ENCODE data around the gene MS4A18.

MS4A18 gene

DNA sequence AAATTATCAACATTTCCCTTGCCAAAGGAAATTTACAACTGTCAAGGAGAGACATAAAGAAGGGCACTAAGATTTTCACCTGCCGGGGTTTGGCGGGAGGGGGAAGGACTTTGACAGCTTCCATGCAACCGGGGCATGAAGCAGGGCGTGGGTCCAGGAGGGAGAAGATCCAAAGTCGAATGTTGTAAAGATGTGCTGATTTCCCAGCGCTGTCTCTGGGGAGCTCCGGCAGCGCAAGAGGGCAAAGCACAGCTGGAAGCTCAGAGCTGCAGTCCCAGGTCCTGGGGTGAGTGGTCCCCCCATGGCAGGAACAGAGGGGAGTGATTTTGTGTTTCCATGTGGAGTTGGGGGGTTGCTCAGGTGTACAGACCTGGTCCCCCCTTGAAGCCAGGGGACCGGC, 60.6 kb downstream of the MS4A18 start, which contains the start of gene MS4A10:
Gene MS4A10 (plus strand): TSS at position 198 of the 400 bp plus-strand sequence. CDS start 5,003 bp downstream, outside the sequence.
- DNase-seq (ENCODE audit: extremely low spot score), result no peak
- no peak for TF ChIP-seq CTCF (IDR thresholded peaks at IDR 0.05; ENCODE audit: control extremely low read depth, extremely low read depth, low read depth, missing control alignments)
- ChIA-PET POLR2A (no interaction called here), CTCF (interaction anchor here (0.6 to 2.0 kb wide), 3 partner anchors 8 to 46 kb away, joined by 3 to 12 read pairs (median 4); no protein-coding TSS in a partner anchor)

GRCh38 chr11:60785806-60786361, 61.4 kb downstream of the MS4A18 start:
- no peak for TF ChIP-seq CTCF (IDR thresholded peaks at IDR 0.05; ENCODE audit: control extremely low read depth, extremely low read depth, low read depth, missing control alignments)
- POLR2A ChIA-PET, result no interaction called here
- DNase-seq (ENCODE audit: extremely low spot score), result no peak
- CTCF ChIA-PET, result interaction anchor here (0.6 to 1.2 kb wide), 3 partner anchors 9 to 13 kb away, joined by 3 to 9 read pairs (median 4); no protein-coding TSS in a partner anchor

- no peak for DNase-seq (ENCODE audit: extremely low spot score)
- TF ChIP-seq CTCF (IDR thresholded peaks at IDR 0.05; ENCODE audit: control extremely low read depth, extremely low read depth, low read depth, missing control alignments), result no peak
- ChIA-PET POLR2A (no interaction called here), CTCF (interaction anchor here (1.2 kb wide), 2 partner anchors 11 to 12 kb away, joined by 4 to 9 read pairs; no protein-coding TSS in a partner anchor)
Observed at GRCh38 chr11:60786811-60787567, 62.5 kb downstream of the MS4A18 start.

GRCh38 chr11:60788401-60789125, 64.0 kb downstream of the MS4A18 start:
- CTCF ChIA-PET, result interaction anchor here (1.4 kb wide), 1 partner anchor 13 kb away, joined by 4 read pairs; no protein-coding TSS in a partner anchor
- TF ChIP-seq CTCF (IDR thresholded peaks at IDR 0.05; ENCODE audit: control extremely low read depth, extremely low read depth, low read depth, missing control alignments), result no peak
- no peak for DNase-seq (ENCODE audit: extremely low spot score)
- POLR2A ChIA-PET, result no interaction called here

DNA sequence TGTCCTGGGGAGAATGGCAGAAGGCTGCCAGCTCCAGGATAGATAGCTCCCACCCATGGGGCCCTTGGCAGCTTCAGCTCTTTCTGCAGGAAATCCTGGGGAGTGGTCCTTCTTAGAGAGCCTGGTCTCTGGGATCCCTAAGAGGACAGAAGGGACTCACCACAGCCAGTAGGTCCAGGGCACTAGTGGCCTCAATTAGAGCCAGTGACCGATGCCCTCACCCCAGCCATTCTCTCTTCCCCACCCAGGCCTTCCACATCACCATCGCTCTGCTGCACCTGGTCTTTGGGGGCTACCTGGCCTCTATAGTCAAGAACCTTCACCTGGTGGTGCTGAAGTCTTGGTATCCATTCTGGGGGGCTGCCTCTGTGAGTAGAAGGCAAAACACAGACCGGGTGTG, 66.2 kb downstream of the MS4A18 start:
- DNase-seq (ENCODE audit: extremely low spot score), result no peak
- POLR2A ChIA-PET, result no interaction called here
- CTCF ChIA-PET, result interaction anchor here (0.7 to 2.8 kb wide), 7 partner anchors 11 to 40 kb away, joined by 3 to 14 read pairs (median 4); no protein-coding TSS in a partner anchor
- no peak for TF ChIP-seq CTCF (IDR thresholded peaks at IDR 0.05; ENCODE audit: control extremely low read depth, extremely low read depth, low read depth, missing control alignments)

Measured in GM10248 (cell line).